Stimulated activated CD4-positive, alpha-beta T cell treated with anti-CD3 and anti-CD28 coated beads, TNF-alpha, amount 100 ng/mL, for 24 hours (primary cell): ENCODE data around the gene PFKL.
"Not testable (repeated sequence)": the region's sequence is repeated elsewhere in the genome, so short reads cannot be mapped to it uniquely, and the experiment has no call there.

Source experiments
- DNase-seq, 3 experiments: peaks; one replicate each; pipeline ENCODE4 v3.0.0-alpha.2; 2020; ENCODE audit warnings: low read depth in 3 of 3

Gene PFKL

DNA sequence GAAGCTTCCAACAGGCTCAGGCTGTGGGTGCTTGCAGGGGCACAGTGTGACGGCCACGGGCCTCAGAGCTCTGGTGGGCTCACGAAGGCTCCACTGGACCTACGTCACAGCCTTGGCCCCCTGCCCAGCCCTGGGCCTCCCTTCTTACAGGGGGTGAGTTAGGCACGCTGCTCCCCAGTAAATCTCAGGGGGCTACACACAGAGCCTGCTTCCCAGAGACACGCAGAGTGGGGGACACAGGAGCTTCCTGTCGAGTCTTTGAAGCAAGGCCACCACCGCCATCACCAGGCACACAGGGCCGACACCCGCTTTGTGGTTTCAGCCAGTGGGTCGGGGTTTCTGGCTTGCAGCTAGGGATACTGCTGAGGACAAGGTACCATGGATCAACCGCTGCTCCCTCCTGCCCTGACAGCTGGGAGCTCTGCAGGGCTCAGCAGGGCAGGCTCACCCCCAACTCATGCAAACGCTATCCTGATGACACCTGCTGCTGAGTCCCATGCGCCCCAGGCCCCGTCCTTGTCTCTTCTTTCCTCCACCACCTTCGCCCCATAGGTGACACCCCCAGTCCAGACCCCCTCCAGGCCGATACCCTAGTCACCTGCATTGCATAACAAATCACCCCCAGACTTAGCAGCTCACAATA lies 44.8 kb downstream of the PFKL start:
- DNase-seq: no peak

DNA sequence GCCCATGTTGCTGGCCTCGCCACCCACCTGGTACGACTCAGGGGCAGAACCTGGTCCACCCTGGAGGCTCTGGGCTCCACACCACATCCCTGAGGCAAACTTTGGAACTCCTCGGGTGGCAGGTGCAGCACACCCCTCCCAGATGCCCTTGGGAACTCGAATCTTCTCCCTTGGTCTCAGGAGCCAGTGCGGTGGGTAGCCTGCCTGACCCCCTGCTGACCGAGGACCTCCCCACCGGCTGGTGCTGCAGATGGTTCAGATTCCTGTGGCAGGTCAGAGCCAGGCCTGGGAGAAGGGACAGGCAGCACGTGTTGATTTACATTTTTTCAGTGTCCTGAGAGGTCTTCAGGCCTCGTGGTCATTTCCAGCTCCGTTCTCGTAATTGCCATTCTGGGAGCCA lies 45.6 kb downstream of the PFKL start:
- no peak for DNase-seq

DNA sequence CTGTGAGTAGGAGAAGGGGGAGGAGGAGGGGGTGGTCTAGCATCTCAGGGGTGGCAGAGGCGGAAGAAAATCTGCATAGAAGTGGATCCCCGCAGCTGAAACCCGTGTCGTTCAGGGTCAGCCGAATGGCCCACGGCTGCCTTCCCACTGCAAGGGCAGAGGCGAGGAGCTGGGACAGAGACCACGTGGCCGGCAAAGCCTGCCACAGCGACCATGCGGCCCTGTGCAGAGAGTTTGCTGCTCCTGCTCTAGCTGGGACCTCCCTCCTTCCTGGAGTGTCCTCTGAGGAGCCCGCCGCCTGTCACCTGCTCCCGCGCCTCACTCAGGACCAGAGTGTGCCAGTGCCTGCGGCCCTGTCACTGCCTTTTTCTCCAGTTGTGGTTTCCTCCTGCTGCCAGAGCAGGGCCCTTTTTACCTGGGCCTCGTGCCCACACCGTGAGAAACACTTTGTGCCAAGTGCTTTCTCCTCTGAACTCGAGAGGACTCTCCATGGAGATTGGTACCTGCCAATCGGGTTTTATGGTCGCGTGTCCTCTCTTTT lies 48.1 kb downstream of the PFKL start:
- DNase-seq: no peak

DNA sequence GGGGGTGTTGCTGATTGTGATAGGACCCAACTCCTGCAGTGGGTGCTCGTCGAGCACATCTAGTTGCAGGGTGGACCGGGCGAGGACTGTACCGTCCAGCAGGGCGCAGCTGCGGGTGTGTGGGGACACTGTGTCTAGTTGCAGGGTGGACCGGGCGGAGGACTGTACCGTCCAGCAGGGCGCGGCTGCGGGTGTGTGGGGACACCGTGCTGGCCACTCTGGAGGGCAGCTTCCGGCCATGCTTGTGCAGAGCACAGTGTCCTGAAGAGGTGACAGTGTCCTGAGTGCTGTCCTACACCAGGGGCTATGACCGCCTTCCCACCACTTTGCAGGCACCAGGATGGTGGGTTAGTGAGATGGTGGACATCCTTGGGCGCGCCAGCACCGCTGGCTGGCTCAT lies 49.0 kb downstream of the PFKL start:
- no peak for DNase-seq

DNA sequence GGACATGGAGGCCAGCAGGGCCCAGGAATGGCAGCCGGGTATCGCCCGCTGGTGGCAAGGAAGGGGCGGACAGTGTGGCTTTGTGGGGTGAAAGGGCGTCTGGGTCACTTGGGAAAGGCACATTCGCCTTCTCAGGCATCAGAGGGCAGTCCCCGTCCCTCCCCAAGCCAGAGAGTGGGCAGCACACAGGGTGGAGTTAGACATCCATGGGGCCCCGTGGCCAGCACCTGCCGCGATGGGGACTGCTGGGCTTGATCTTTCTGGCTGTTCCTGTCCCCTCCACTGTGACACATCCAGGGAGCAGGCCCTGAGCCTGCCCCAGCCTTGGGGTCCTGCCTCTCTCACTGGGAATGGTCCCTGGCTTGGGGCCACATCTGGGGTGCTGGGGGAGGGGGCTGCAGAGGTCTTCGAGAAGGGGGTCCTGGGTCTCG lies 49.6 kb downstream of the PFKL start:
- no peak for DNase-seq

DNA sequence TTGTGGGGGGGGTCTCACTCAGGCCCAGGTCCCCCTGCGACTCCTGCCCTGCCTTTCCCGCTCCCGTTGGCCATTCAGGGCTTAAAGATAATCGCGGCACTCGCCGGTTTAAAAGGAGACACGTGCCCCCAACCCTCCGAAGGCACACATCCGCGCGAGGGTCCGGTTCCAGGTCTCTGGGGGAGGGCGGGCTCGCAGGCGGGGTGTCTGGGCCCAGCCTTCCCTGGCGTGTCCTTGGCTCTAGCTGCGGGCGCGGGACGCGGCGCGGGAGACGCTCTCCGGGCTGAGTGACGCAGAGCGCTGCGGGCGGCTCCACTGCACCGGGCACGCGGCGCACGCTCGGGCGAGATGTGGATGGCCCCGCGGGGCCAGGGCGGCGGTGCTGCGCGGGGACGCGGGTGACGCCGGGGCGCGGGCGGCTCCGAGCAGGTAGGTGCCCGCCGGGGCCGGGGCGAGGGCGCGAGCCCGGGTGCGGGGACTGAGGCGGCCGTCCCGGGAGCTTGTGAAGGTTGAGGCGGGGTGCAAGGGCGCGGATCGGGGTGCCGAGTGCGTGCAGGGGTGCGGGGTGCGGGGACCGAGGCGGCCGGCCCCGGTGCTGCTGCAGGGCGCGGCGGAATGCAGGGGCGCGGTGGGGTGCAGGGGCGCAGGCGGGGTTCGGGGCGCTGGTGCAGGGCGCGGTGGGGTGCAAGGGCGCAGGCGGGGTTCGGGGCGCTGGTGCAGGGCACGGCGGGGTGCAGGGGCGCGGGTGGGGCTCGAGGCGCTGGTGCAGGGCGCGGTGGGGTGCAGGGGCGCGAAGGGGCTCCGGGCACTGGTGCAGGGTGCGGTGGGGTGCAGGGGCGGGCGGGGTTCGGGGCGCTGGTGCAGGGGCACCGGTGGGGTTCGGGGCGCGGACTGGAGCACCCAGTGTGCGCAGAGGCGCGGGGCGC lies 50.3 kb downstream of the PFKL start:
- no peak for DNase-seq

DNA sequence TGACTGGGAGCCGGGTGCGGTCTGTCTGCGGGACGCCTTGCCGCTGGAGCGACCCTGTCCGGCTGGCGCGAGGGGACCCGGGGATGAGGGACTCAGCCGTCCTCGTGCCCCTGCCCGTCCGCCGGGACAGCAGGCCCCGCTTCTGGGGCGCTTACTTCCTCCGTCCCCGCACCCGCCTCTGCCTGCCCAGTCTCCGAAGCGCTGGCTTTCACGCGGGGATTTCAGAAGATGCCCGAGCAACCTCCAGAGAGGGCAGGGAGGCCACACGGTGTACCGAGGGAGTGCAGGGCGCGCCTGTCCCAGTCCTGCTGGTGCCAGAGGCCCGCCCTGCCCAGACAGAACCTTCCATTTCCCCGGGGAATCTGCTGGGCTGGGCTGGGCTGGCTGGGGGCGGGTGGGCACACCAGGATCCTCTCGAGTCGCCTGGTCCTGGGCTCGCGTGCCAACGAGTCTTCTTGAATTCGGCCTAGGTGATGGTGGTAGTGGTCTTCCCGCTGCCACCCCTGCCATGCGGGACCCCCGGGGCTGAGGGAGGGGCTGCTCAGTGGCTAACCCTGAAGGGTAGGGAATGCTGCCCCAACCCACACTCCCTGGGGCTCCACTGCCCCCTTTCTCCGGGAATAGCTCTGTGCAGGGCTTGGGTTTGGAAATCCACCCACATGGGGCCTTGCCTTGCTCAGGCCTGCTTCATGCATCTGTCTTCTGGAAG lies 51.1 kb downstream of the PFKL start:
- DNase-seq: no peak

DNA sequence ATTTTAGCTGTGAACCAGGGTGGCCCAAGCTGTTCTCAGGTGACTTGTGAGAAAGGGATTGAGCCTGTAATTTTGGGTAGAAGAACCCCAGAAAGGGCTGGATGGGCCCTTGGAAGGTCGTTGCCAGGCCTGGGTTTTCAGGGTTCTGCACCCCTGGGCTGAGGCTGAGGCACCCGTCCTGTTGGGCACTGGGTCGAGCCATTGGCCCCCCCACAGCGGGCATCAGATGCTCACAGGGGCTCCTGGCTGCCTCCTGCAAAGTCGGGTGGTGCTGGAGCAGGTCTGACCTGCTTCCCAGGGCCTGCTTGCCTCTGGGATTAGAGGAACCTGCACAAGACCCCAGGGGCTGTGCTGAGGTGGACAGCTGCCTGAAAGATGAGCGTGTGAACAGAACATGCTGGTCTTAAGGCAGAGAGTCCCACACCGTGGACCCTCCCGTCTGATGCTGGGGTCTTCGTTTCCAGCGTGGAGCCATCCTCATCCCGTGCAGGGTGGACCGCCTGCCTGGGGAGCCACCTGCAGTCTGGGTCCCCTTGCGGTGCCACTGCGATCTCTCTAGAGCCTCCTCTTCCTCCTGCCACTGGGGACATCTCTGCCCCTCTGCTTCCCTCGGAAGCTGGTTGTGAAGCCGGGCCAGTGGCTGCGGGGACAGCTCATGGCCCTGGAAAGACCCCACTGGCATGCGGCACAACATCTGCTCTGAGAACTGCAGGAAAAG lies 51.8 kb downstream of the PFKL start:
- no peak for DNase-seq

DNA sequence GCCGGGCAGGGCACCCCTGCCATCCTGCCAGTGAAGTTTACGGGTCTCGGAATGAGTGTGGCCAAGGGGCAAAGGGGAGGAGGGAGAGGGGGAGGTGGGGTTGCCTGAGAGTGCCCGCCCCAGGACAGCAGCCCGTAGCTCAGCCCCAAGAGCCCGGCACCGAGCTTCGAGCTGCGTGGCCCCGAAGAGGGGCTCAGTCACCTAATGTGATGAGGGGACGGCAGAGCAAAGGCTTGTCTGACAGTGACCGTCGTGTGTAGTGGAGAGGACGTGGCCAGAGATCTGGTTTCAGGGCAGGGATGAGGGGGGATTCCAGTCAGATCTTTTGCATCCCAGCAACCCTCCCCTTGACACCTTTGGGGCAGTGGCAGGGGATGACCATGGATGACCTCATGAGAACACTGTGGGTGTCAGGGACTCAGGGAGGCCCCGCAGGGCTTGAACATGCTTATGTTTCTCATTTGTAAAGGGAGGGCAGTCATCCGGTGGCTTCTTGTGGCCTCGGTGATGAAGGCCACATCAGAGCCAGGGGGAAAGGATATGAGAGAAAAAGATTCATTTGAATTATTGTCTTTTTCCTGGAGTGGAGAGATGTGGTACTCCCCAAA lies 52.5 kb downstream of the PFKL start:
- DNase-seq: no peak

DNA sequence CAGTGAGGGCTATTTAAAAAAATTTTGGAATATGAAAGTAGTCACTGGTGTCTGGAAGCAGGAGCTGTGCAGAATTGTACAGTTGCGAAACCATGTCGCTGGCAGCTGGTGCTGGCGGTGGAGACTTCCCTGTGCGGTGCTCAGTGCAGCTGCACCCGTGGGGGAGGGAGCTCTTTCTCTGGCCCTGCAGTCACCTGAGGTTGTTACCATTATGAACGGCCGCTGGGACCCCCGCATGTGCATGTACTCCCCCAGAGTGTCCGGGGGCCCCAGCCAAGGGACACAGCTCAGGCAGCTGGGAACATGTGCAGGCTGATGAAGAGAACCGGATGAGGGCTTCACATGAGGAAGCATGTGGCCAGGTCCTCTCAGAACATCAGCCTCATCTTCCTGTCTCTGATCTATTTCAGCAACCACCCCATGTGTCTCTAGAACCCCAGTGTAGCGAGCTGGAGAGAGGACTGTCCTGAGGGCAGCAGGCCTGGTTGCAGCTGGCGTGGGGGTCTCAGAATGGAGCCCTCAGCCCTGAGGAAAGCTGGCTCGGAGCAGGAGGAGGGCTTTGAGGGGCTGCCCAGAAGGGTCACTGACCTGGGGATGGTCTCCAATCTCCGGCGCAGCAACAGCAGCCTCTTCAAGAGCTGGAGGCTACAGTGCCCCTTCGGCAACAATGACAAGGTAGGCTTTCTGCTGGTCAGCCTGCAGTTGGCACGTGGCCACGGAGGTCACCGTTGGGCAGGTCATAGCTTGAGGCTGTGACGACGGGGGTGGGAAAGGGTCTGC lies 53.5 kb downstream of the PFKL start, which contains the start of gene TRPM2:
Gene TRPM2 (plus strand): TSS at position 431 of the 780 bp plus-strand sequence. CDS start 80 bp downstream, at position 511.
- no peak for DNase-seq

DNA sequence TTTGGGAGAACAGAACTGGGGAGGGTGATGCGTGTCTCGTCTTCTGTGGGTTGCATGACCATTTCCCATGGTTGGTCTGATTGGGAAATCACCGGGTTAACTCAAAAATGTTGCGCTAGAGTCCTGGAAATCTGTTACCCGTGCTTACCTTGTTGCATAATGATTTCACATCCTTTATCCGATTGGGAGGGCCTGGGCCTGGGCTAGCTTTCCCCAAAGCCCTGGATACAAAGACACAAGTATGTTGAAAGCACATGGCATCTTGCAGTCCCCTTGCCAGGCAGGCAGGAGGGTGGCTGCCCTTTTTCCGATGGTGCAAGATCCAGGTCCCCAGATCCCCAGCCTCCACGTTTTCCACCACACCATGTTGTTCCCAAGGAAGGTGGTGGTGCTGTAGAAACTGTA lies 54.1 kb downstream of the PFKL start:
- DNase-seq: no peak

DNA sequence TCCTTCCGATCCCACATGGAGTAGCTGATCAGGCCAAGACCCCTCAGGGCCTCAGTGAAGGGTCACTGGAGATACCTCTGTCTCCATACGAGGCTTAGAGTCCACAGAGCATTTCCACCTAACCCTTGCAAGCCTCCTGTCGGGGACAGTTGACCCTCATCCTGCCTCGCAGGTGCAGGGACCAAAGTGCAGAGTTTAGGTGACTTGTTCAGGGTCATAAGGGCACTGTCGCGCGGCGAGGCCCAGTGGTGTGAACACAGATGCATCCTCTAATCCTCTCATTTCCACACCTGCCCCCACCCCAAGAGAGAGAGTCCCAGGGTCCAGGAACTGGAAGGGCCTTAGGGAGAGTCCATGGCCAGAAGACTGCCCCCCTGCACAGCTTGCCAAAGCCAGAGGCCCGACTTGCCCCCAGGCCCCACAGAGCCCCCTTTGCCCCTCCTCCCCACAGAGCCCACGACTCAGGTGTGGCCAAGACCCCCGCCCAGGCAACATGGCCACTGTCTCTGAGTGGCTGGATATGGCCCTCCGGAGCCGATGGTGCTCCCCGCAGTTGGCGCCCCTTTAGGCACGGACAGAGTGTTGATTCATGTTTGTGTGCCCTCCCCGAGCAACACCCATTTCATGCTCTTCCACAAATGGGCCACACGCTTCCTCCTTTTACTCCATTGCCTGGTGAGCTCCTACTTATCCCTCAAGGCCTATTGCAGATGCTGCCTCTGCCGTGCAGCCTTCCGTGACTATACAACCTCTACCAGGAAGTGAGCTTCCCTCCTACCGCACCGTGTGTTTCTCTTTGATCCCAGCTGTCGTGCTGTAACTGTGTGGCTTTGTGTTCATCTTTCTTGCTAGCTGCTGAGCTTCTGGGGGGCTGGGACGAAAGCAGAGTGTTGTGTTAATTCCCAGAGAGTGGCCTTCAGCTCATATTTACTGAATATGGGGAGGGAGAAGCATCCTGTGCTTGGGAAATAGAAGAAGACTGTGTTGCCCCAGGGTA lies 55.2 kb downstream of the PFKL start:
- DNase-seq: no peak

DNA sequence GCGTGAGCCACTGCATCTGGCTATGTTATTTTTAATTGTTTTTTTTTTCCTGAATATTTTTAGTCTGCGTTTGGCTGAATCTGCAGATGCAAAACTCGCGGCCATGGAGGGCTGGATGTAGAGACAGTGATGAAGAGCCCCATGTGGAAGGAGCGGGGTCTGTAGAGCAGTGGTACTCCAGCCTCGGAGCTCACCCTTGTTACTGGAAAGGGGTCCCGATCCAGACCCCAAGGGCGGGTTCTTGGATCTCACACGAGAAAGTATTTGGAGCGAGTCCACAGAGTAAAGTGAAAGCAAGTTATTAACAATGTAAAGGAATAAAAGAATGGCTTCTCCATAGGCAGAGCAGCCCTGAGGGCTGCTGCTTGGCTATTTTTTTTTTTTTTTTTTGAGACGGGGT lies 56.3 kb downstream of the PFKL start:
- DNase-seq: no peak

DNA sequence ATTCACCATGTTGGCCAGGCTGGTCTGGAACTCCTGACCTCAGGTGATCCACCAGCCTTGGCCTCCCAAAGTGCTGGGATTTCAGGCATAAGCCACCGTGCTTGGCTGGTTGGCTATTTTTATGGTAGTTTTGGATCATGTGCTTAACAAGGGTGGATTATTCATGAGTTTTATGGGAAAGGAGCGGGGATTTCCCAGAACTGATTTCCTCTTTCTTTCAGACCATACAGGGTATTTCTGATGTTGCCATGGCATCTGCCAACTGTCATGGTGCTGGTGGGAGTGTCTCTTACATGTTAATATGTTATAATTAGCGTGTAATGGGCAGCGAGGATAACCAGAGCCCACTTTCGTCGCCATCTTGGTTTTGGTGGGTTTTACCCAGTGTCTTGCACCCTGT lies 56.8 kb downstream of the PFKL start:
- no peak for DNase-seq

DNA sequence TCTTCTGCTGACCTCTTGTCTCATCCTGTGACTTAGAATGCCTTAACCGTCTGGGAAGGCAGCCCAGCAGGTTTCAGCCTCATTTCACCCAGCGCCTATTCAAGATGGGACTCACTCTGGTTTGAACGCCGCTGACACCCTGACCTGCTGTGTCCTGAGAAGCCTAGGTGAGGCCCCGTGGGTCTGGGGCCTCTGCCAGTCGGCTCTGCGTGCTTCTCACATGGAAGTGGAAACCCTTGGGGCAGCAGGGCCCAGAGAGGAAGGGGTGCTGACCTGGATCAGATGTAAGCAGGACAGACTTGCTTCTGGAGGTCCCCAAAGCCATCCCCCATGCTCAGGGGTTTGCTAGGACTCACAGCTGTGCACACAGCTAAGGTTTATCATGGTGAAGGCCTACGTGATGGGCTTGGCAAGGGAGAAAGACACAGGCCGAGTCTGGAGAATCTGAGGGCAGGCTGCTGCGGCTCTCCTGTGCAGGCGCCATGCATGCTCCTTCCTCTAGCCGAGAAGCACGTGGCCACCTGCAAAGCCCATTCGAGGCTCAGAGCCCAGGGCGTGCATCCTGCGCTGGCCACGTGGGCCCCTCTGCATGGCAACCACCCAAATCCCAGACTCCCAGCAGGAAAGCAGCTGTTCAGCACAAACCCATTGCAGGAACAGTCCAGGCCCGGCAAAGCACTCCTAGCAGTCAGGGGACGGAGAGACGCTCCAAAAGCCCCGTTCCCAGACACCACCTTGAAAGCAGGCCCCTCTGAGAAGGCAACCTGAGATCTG lies 57.4 kb downstream of the PFKL start:
- DNase-seq: no peak

DNA sequence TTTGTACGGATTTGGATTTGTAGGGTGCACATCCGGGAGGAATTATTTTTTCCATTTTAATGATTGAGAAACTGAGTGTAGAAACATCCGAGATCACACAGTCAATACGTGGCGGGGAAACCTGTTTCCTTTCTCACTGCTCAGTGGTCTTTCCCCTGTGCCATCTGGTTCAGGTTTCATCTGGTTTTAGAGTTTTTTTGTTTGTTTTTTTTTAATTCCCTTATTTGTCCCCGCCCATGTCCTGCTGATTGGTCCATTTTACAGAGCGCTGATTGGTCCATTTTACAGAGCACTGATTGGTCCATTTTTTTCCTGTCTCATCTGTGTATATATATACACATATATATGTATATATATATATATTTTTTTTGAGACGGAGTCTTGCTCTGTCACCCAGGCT lies 59.5 kb downstream of the PFKL start:
- DNase-seq: no peak

DNA sequence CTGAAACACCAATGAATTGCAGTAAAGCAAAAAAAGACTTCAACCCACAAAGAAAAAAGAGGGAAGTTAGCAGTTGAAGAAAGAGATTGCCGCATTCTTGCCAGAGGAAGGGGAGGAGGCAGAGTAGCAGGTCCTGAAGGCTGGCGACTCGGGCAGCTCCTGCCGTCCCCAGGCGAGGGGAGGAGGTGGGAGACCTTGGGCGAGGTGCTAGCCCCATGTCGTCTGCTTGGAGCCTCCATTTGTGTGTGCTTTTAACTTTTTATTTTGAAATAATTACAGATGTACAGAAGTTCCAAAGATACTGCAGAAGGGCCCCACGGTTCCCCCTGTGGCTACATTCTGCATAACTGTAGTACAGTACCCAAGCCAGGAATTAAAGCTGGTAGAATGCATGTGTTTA lies 60.3 kb downstream of the PFKL start:
- DNase-seq: no peak

DNA sequence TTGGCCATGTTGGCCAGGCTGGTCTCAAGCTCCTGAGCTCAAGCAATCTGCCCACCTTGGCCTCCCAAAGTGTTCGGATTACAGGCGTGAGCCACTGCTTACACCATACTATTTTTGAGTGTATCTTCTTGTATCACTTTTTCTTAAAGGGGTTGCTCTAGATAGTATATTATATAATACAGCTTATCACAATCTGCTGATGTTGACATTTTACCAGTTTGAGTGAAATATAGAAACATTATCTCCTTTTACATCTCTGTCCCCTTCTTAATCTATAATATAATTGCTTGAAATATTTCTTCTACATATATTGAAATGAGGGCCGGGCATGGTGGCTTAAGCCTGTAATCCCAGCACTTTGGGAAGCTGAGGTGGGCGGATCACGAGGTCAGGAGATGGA lies 62.0 kb downstream of the PFKL start:
- not testable (repeated sequence) for DNase-seq
